ENCODE results near the gene DCAF17. TPM values are rescaled to one million over a fixed set of nuclear protein-coding genes. Genes with fewer than 3 reads are reported as not detected.
A peak's percentile ranks its signal among the peaks of the same experiment; 100 is the strongest.

Gene DCAF17
- total and polyA plus RNA-seq, 2 of the 13 experiments (the other 11 are each of a cell fraction or from before 2014, with no cell fraction given): 13.7 to 30.0 TPM

DNA sequence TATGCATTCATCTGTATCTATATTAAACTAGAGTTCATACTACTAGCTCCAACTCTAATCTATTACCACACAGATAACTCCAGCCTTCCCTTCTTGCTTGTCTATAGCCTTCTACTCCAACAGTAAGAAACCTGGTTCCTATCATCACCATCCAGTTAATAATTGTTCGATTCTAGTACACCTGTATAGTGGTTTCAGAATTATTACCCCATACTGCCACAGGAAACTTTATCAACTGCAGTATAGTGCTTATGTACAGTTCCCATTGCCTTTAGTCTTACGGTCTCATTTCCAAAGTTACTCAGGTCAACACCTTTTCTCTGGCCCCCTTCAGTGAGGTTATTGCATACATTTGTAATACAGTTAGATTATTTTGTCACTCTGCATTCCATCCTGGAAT is 14.7 kb upstream of the DCAF17 start (continued):
- TF ChIP-seq, protein P1, sequence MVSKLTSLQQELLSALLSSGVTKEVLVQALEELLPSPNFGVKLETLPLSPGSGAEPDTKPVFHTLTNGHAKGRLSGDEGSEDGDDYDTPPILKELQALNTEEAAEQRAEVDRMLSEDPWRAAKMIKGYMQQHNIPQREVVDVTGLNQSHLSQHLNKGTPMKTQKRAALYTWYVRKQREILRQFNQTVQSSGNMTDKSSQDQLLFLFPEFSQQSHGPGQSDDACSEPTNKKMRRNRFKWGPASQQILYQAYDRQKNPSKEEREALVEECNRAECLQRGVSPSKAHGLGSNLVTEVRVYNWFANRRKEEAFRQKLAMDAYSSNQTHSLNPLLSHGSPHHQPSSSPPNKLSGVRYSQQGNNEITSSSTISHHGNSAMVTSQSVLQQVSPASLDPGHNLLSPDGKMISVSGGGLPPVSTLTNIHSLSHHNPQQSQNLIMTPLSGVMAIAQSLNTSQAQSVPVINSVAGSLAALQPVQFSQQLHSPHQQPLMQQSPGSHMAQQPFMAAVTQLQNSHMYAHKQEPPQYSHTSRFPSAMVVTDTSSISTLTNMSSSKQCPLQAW (CRISPR knock-in tag; IDR thresholded peaks at IDR 0.05): no peak
- TF ChIP-seq HNF4G (IDR thresholded peaks at IDR 0.05; ENCODE audit: borderline replicate concordance, low read depth, low read length): no peak
- TF ChIP-seq HNF4G (CRISPR knock-in tag; IDR thresholded peaks at IDR 0.05; ENCODE audit: borderline replicate concordance, low read depth): no peak
- no peak for TF ChIP-seq CREBL2 (CRISPR knock-in tag; IDR thresholded peaks at IDR 0.05; ENCODE audit: borderline replicate concordance)
- no peak for TF ChIP-seq DBP (CRISPR knock-in tag; IDR thresholded peaks at IDR 0.05; ENCODE audit: not compliant biosample characterization)
- TF ChIP-seq ZNF674 (CRISPR knock-in tag; IDR thresholded peaks at IDR 0.05; ENCODE audit: low read depth): no peak

GRCh38 chr2:171420728-171421563 is 13.1 kb upstream of the DCAF17 start:
- ATAC-seq: no peak
- intact Hi-C loops (cut with micrococcal nuclease; ENCODE audit: unreplicated experiment): no loop called here
- no peak overlapping the region for H2AFZ ChIP-seq (ENCODE audit: low read length)
- CTCF ChIA-PET (ENCODE audit: low intra/inter-chr PET ratio, low total read pairs): no interaction called here
- H3K27me3 ChIP-seq (ENCODE audit: control insufficient read depth in 1 of 2, insufficient read depth in 2 of 2, low read length in 2 of 2): no peaks in the 10 kb centered on the region
- H3K9me3 ChIP-seq (ENCODE audit: low read length): peaks cover 28% of the 10 kb centered on the region
- H4K20me1 ChIP-seq (ENCODE audit: insufficient read depth, low read length): peaks cover under 1% of the 10 kb centered on the region; the same call in 1 of the 2 replicates
- WGBS (ENCODE audit: low lambda C conversion rate): 95% methylated on average over 3 of the region's 3 CpGs
- in situ Hi-C loops (cut with HindIII; ENCODE audit: extremely low pct_ligation_motif_present, low pct_unique_long_range_greater_than_20kb): no loop called here
- no peak overlapping the region for H3K9ac ChIP-seq (ENCODE audit: insufficient read depth, low read depth, low read length)
- H3K36me3 ChIP-seq (replicated peaks in 1 of 2; ENCODE audit: control insufficient read depth in 1 of 2, insufficient read depth in 2 of 2, low read length in 2 of 2): peaks cover 0 to 2% of the 10 kb centered on the region in 2 experiments; a peak in 1 of 5 replicates
- H3K4me1 ChIP-seq (ENCODE audit: insufficient read depth, low read length): peaks cover 4% of the 10 kb centered on the region
- no peak overlapping the region for H3K4me2 ChIP-seq (ENCODE audit: low read depth, low read length)
- BruUV-seq (replicated peaks): no TSS peak
- no peak for FAIRE-seq
- H3K79me2 ChIP-seq (ENCODE audit: insufficient read depth, low read length): peaks cover 47% of the 10 kb centered on the region
- no peak for DNase-seq (ENCODE audit: low spot score)
- H3K4me3 ChIP-seq (replicated peaks in 1 of 3; ENCODE audit: insufficient read depth in 1 of 3, low read depth in 2 of 3, low read length in 3 of 3): no peak overlapping the region
- POLR2A ChIA-PET: interaction anchor here (1.2 to 1.3 kb wide), 2 partner anchors 13 kb away, joined by 4 read pairs; partner anchors contain the start of genes DCAF17 and METTL8
- H3K27ac ChIP-seq (ENCODE audit: extremely low read length, insufficient read depth, low read length): no peak overlapping the region
- TF ChIP-seq TEAD2 (CRISPR knock-in tag; IDR thresholded peaks at IDR 0.05) (no peak), FOXO1 (CRISPR knock-in tag; IDR thresholded peaks at IDR 0.05) (no peak), ATF7 (IDR thresholded peaks at IDR 0.05) (peak; percentile 94), ATF7 (CRISPR knock-in tag; IDR thresholded peaks at IDR 0.05) (no peak), MED1 (CRISPR knock-in tag; IDR thresholded peaks at IDR 0.05) (no peak), CREB1 (IDR thresholded peaks at IDR 0.05) (peak; percentile 45; the same call in 1 of the 2 replicates), CREB1 (CRISPR knock-in tag; IDR thresholded peaks at IDR 0.05) (no peak), EEA1 (CRISPR knock-in tag; IDR thresholded peaks at IDR 0.05; ENCODE audit: borderline replicate concordance) (no peak), ZNF331 (CRISPR knock-in tag; IDR thresholded peaks at IDR 0.05) (no peak)
- TF ChIP-seq, protein P2, sequence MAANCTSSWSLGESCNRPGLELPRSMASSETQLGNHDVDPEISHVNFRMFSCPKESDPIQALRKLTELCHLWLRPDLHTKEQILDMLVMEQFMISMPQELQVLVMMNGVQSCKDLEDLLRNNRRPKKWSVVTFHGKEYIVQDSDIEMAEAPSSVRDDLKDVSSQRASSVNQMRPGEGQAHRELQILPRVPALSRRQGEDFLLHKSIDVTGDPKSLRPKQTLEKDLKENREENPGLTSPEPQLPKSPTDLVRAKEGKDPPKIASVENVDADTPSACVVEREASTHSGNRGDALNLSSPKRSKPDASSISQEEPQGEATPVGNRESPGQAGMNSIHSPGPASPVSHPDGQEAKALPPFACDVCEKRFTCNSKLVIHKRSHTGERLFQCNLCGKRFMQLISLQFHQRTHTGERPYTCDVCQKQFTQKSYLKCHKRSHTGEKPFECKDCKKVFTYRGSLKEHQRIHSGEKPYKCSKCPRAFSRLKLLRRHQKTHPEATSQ (CRISPR knock-in tag; IDR thresholded peaks at IDR 0.05; ENCODE audit: borderline replicate concordance): no peak
- TF ChIP-seq, protein P3, sequence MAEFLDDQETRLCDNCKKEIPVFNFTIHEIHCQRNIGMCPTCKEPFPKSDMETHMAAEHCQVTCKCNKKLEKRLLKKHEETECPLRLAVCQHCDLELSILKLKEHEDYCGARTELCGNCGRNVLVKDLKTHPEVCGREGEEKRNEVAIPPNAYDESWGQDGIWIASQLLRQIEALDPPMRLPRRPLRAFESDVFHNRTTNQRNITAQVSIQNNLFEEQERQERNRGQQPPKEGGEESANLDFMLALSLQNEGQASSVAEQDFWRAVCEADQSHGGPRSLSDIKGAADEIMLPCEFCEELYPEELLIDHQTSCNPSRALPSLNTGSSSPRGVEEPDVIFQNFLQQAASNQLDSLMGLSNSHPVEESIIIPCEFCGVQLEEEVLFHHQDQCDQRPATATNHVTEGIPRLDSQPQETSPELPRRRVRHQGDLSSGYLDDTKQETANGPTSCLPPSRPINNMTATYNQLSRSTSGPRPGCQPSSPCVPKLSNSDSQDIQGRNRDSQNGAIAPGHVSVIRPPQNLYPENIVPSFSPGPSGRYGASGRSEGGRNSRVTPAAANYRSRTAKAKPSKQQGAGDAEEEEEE (CRISPR knock-in tag; IDR thresholded peaks at IDR 0.05; ENCODE audit: borderline replicate concordance): no peak
